HEK293T (cell line): ENCODE results near the gene FHOD3.

Experiments used
- ARNT ChIP-seq: fragments of 450-650 bp; IDR thresholded peaks from 2 replicates; pipeline ENCODE4 v1.6.1; 2017; ENCODE audit warnings: mild to moderate bottlenecking
- FOXK2 ChIP-seq: fragments of 450-650 bp; IDR thresholded peaks from 2 replicates; pipeline ENCODE4 v1.6.1; 2016; ENCODE audit warnings: mild to moderate bottlenecking
- FOXM1 ChIP-seq: fragments of 450-650 bp; IDR thresholded peaks from 2 replicates; pipeline ENCODE4 v1.6.1; 2017; ENCODE audit warnings: mild to moderate bottlenecking, borderline replicate concordance
- SP1 ChIP-seq: fragments of 450-650 bp; IDR thresholded peaks from 2 replicates; pipeline ENCODE4 v1.6.1; 2017
- TARDBP ChIP-seq: fragments of 450-650 bp; IDR thresholded peaks from 2 replicates; pipeline ENCODE4 v1.6.1; 2016
- ZNF384 ChIP-seq: fragments of 450-650 bp; IDR thresholded peaks from 2 replicates; pipeline ENCODE4 v1.6.1; 2016
- TF ChIP-seq, protein P1 (sequence below): fragments of 450-650 bp; IDR thresholded peaks from 2 replicates; pipeline ENCODE4 v1.6.1; 2016

GRCh38 chr18:36283448-36283847, 14.1 kb upstream of the FHOD3 start:
- TF ChIP-seq, protein P1, sequence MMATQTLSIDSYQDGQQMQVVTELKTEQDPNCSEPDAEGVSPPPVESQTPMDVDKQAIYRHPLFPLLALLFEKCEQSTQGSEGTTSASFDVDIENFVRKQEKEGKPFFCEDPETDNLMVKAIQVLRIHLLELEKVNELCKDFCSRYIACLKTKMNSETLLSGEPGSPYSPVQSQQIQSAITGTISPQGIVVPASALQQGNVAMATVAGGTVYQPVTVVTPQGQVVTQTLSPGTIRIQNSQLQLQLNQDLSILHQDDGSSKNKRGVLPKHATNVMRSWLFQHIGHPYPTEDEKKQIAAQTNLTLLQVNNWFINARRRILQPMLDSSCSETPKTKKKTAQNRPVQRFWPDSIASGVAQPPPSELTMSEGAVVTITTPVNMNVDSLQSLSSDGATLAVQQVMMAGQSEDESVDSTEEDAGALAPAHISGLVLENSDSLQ, result no peak
- TF ChIP-seq SP1 (no peak), TARDBP (no peak), FOXM1 (no peak), ARNT (no peak), ZNF384 (no peak), FOXK2 (no peak)
